Cardiac septum (tissue), 1 donor: ENCODE data around the gene KCNN3. TPM values are rescaled to one million over a fixed set of nuclear protein-coding genes. Genes with fewer than 3 reads are reported as not detected.

ENCODE experiments used
- DNase-seq: peaks from one replicate; pipeline ENCODE4 v3.0.0-alpha.2; 2020; ENCODE audit warnings: low spot score
- intact Hi-C: fragments of 100-400 bp; cut with DNase I; formaldehyde crosslinking; loops from one replicate; pipeline ENCODE4 v1.14.0; 2022
- total RNA-seq: library from RNA; stranded (reverse); fragmentation: NEBNext Ultra II Directional; extraction: Animal tissue kit (Norgen Biotek cat#: 25700); gene quantifications from one replicate; pipeline ENCODE4 v1.2.1, GENCODE V29; 2021
- donor health status: DM: no; HTN: no; CAD: no.

KCNN3 gene
- total RNA-seq, 1 donor from 2014 or later, result 2.8 TPM

- intact Hi-C loops, result no loop called here
- DNase-seq, result no peak
Measured at GRCh38 chr1:154829062-154829461, 41.0 kb downstream of the KCNN3 start.

GRCh38 chr1:154824179-154825000, 45.7 kb downstream of the KCNN3 start:
- intact Hi-C loops, result no loop called here
- DNase-seq, result no peak

- DNase-seq, result no peak
- intact Hi-C loops, result no loop called here
Measured at GRCh38 chr1:154822717-154823116, 47.4 kb downstream of the KCNN3 start.

GRCh38 chr1:154822233-154822632, 47.8 kb downstream of the KCNN3 start:
- intact Hi-C loops, result no loop called here
- no peak for DNase-seq

GRCh38 chr1:154821083-154821482, 49.0 kb downstream of the KCNN3 start:
- DNase-seq, result no peak

GRCh38 chr1:154820646-154821045, 49.4 kb downstream of the KCNN3 start:
- intact Hi-C loops, result no loop called here
- no peak for DNase-seq

More at GRCh38 chr1:154821083-154821482, 49.0 kb downstream of the KCNN3 start:
- intact Hi-C loops, result no loop called here

GRCh38 chr1:154819628-154820590, 50.2 kb downstream of the KCNN3 start:
- intact Hi-C loops, result no loop called here
- no peak for DNase-seq

GRCh38 chr1:154818911-154819310, 51.2 kb downstream of the KCNN3 start:
- DNase-seq, result no peak
- intact Hi-C loops, result no loop called here

- intact Hi-C loops, result no loop called here
- no peak for DNase-seq
Measured at GRCh38 chr1:154816937-154817336, 53.1 kb downstream of the KCNN3 start.

- DNase-seq, result no peak
- intact Hi-C loops, result no loop called here
Measured at GRCh38 chr1:154816369-154816768, 53.7 kb downstream of the KCNN3 start.

- no peak for DNase-seq
- intact Hi-C loops, result no loop called here
Measured at GRCh38 chr1:154813846-154814505, 56.1 kb downstream of the KCNN3 start.

GRCh38 chr1:154813300-154813816, 56.7 kb downstream of the KCNN3 start:
- DNase-seq, result peak; percentile 77
- intact Hi-C loops, result no loop called here

GRCh38 chr1:154812877-154813276, 57.2 kb downstream of the KCNN3 start:
- intact Hi-C loops, result no loop called here
- no peak for DNase-seq

GRCh38 chr1:154810571-154810970, 59.5 kb downstream of the KCNN3 start:
- intact Hi-C loops, result no loop called here
- no peak for DNase-seq

- DNase-seq, result no peak
- intact Hi-C loops, result loop anchor here (5.0 kb wide), 1 partner anchor 77 kb away; no protein-coding TSS in a partner anchor
Measured at GRCh38 chr1:154809436-154810413, 60.4 kb downstream of the KCNN3 start.

- DNase-seq, result peak; percentile 80
- intact Hi-C loops, result loop anchor here (1.0 to 5.0 kb wide), 2 partner anchors 58 to 77 kb away; no protein-coding TSS in a partner anchor
Measured at GRCh38 chr1:154808909-154809262, 61.2 kb downstream of the KCNN3 start.

- no peak for DNase-seq
- intact Hi-C loops, result loop anchor here (1.0 to 5.0 kb wide), 2 partner anchors 59 to 76 kb away; no protein-coding TSS in a partner anchor
Measured at GRCh38 chr1:154808261-154808908, 61.7 kb downstream of the KCNN3 start.

- no peak for DNase-seq
- intact Hi-C loops, result loop anchor here (5.0 kb wide), 1 partner anchor 75 kb away; no protein-coding TSS in a partner anchor
Measured at GRCh38 chr1:154807048-154807591, 63.0 kb downstream of the KCNN3 start.
